Superior temporal gyrus (tissue), 1 donor: ENCODE data around the gene GPR137.
"Not testable (repeated sequence)": the region's sequence is repeated elsewhere in the genome, so short reads cannot be mapped to it uniquely, and the experiment has no call there.

Experiments used
- DNase-seq: peaks from one replicate; pipeline ENCODE4 v3.0.0-alpha.2; 2016; ENCODE audit errors: extremely low spot score

GPR137 gene, protein sequence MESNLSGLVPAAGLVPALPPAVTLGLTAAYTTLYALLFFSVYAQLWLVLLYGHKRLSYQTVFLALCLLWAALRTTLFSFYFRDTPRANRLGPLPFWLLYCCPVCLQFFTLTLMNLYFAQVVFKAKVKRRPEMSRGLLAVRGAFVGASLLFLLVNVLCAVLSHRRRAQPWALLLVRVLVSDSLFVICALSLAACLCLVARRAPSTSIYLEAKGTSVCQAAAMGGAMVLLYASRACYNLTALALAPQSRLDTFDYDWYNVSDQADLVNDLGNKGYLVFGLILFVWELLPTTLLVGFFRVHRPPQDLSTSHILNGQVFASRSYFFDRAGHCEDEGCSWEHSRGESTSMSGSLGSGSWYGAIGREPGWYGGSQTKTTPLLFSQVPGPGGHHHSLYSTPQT

GRCh38 chr11:64284962-64285884, at the start of gene GPR137:
GPR137 (plus strand) TSS chr11:64285848; CDS start chr11:64286525, 677 bp downstream.
- peak; percentile 87 for DNase-seq

DNA sequence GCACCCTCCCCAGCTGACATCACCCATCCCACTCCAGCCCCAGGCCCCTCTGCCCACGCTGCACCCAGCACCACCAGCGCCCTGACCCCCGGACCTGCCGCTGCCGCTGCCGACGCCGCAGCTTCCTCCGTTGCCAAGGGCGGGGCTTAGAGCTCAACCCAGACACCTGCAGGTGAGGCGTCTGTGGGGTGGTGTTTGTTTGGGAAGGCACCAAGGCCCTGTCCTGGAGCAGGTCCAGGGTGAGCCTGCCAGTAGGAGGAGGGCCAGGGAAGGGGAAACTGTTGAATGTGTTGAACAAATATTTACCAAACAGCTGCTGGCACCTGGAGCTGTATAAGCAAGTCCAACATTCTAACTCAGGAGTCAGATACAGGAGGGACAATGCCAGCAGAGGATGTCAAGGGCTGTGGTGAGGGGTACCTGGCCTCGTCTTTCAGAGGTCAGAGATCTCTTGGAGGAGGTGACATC, 48.1 kb upstream of the GPR137 start:
- no peak for DNase-seq

DNA sequence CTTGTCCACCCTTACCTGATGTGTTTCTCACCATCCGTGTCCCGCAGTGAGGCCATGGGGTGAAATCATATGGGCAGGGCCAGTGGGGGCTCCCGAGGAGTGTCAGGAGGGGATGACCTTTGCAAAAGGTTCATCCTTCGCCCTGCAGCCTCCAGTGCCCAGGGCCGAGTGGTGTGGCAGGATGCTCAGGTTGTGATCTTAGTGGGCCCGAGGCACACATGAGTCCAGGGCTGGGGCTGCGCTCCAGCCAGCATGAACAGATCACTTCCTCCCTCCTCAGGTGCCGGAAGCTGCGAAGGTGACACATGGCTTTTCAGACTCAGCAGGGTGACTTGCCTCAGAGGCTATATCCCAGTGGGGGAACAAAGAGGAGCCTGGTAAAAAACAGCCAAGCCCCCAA, 47.6 kb upstream of the GPR137 start:
- no peak for DNase-seq

DNA sequence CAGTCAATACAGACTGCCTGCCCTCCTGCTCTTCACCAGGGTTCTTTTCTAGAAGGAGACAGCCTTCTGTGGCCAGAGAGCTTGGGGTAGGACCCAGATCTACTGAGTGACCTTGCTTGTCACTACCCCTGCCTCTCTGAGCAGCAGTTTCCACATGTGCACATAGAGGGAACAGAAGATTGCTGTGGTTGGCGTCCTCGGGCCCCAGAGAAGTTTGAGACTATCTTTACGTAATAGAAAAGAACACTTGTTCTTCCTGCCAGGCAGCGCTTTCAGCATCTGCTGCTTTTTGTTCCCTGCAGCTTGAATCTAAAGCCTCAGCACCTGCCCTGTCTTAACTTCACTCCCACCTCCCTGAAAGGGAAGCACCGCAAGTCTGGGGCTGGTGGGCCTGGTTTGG, 46.6 kb upstream of the GPR137 start:
- DNase-seq: no peak

DNA sequence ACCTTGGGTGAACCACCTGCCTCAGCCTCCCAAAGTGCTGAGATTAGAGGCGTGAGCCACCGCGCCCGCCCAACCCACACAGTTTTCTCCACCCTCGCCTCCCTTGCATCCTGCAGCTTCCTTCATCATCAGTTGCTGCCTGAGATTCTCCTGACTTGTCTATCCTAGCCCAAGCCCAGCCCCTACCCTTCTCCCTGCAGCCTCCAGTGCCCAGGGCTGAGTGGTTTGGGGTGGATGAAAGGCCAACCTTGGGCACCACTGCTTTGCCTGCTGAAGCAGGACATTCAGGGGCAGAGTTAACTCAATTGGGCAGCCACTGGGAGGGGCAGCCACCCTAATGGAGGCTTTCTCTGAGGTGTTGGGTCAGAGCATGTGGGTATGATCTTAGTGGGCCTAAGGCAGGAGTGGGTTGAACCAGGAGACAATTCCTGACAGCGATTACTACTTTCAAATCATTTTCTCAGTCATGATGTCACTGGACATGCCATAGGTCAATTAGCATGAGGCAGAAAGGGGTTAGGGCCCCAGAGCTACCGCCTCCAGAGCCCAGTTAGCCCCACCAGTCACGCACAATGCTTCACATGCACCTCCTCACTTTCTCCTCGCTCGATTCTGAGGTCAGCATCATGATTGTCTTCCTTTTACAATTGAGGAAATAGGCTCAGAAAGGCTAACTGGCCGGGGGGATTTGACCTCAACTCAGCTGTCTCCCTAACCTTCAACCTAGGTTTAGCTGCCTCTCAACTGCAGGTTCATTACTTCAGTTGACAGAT, 45.8 kb upstream of the GPR137 start:
- DNase-seq: no peak

DNA sequence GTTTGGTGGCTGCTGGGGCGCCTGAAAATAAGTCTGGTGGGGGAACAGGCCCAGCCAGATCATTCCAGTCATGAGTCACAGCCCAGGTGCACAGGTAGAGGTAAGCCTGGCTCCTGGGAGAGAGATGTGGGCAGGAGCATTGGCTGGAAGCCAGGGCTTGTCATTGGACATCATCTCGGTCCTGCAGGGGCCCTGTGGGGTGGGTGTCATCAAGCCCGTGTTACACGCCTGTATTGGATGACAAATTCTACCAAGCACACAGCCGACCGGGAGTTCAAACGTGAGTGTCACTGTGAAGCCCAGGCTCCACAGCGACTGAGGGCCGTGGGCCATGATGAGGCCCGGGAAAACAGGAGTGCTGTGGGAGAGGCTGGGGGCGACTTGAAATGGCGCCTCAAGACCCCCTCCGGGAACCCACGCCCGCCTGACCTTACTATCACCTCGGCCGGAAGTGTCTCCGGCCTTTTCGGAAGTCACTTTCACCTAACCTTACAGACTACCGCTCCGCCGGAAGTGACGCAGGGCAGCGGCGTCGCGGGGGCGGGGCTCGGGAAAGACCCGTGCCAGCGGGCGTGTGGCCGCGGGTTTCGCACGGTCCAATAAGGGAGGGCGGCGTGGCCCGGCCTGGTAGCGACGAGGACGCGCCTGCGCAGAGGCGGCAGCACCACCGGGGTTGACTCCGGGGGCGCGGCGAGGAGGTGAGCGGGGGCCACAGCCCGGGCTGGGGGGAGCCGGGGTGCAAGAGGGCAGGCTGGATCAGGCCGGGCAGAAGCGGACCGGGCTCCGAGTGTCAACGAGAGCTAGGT, 45.0 kb upstream of the GPR137 start, which contains the start of gene FKBP2:
TSS of gene FKBP2 (plus strand) at position 661 of the 806 bp plus-strand sequence. CDS start 1,293 bp downstream, outside the sequence.
- DNase-seq: peak; percentile 97

DNA sequence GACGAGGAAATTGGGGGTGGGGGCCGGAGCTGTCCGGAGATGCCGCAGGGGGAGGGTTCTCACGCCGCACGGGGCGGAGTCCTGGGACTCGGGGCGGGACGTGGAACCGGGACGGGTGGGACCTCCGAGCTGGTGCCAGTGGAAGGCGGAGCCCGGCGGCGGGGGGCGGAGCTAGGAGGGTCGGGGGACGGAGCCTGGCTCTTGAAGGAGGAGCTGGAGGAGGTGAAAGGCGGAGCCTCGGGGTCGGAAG, 44.5 kb upstream of the GPR137 start:
- DNase-seq: no peak

DNA sequence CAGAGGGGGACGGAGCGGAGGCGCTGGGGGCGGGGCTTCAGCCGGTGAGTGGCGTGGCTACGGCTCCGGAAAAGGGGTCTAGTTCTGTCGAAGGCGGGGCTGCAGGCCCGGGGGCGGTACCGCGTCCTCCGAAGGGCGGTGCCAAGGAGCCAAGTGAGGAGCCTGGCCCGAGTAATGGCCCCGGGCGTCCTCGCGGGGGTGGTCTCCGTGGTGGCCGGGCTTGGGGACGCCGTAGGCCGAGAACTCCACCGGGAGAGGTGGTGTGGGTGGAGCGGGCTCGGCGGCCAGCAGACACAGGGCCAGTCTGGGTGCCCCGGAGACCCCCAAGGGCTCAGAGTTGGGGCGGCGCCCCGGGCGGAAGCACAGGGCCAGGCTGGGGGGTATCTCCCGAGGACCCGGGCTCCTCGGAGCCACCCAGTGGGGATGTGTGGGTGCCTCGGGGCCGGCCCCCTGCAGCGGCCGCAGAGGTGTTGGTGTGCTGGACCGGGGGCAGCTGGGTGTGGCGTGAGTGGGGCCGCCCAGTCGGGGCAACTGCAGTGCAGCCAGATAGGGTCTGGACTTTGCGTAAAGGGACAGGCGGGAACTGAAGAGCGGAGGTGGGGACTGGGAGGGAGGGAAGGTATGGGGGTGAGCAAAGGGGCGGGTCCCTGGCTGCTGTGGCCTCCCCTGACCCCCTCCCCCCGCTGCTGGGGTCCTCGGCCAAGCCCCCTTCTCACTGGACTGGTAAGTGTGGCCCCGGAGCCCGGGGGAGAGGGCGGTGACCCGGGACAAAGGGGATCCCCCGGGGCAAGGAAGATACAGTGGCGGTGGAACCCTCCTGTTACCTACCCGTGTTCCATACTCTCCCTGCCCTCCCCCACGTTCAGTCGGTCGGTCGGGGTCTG, 43.9 kb upstream of the GPR137 start:
- DNase-seq: peak; percentile 97

DNA sequence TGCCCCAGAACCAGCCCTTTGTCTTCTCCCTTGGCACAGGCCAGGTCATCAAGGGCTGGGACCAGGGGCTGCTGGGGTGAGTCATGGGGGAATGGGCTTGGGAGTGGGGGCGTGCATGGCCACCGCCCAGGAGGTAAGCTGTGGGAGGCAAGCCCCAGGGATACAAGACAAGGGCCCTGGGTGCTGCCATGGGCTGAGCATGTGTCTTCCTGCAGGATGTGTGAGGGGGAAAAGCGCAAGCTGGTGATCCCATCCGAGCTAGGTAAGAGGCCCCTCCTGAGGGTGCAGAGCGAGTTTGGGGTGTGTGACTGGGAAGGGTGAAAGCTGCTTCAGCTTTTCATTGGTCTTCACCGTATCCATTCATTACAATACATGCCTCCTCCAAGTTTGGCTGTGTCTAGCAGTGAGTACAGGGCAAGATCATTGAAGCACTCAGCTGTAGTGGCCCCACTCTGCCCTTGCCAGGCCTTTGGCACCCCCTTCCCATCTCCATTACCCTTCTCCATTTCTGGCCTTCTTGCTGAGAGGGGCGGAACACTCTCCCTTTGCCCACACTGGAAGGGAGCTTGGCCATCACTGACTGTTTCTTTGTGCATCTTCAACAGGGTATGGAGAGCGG, 42.3 kb upstream of the GPR137 start:
- DNase-seq: no peak

GRCh38 chr11:64244107-64244506, 41.5 kb upstream of the GPR137 start:
- DNase-seq: no peak

DNA sequence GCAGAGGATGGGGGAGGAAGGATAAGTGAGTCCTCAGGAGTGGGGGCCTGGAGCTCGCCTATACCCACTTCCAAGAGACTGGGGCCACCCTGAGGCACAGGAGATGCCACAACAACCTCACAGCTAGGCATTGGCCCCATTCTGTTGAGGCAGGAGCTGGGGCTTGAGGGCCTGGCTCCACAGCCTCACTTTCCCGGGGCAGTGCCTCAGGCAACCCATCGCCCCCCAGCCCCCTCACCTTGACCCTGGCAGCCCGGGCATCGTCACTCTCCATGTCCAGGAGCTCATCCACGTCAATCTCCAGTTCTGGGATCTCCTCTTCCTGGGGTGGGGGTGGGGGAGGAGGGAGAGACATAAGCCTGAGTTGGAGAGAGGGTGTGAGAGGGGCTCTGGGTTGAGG, 40.7 kb upstream of the GPR137 start:
- no peak for DNase-seq

GRCh38 chr11:64245401-64245796, 40.2 kb upstream of the GPR137 start:
- DNase-seq: no peak

DNA sequence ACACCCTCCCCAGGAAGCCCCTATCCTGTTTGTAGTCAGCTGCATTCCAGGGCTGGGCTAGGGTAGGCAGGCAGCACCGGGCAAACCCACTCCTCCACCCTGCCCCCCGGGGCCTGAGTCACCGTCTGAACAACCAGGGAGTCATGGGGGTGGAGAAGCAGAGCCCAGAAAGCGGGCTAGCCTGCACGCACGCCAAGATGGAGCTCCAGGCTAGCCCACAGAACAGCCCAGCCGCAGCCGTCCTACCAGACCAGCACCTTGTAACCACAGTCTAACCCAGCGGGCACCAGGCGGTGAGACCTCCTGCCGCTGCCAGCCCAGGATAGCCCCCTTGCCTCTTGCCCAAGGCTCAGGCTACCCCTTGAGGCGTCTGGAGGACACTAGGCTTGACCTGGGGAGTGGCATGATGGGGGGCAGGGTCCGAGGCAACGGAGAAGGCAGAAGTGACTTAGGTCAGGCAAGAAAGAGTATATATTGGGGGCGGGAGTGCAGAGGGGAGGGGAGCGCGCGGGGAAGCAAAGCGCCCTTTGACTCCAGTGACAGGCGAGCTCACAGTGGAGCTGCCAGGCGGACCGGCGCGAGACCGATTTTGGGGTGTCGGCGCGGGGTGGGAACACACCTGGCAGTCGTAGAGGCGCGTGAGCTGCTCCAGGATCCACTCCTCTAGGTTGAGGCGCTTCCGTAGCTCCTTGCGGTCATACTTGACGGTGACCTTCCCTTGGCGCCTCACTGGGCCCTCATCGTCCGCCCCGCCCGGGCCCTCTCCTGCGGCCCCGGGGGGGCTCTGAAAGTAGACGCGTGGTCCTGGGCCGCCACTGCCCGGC, 39.6 kb upstream of the GPR137 start:
- no peak for DNase-seq

- not testable (repeated sequence) for DNase-seq
Observed at GRCh38 chr11:64246621-64246870, 39.1 kb upstream of the GPR137 start.

DNA sequence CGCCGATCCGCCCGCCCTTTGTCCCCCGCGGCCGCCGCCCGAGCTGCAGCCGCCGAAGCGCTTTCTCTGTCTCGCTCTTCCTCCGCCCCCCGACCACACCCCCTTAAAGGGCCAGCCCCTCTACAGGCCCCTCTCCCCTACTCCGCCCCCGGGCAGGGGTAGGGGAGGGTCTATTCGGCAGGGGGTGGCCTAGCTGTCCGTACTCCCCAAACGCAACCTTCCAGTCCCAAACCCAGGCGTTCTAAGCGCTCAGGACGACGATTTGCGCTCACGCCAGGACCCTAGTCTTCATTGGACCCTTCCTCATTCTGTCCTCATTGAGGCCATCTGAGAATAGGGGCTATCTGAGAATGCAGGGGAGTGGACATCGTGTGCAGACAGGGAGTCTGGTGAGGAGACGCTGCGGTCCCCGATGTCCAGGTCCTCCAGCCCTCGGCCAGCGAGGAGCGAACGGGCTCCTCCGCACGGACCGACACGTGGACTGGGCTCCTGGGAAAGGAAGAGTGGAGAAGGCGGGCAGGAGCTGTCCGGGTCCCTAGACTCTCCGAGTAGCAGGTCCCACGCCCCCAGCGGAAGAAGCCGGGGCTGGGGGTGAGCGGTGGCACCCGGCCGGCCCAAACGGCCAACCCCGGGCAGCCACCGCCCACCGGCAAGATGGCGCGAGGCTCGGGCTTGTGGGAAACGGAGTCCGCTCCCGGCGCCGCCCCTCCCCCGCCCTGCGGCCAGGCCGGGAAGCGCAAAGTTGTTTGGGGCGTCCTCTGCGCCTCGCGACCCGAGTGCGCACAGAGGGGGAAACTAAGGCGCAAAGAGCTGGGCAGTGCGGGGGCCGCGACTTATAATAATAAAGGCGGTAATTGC, 38.5 kb upstream of the GPR137 start, which contains the start of gene PPP1R14B:
TSS of gene PPP1R14B (minus strand) at position 73 of the 858 bp plus-strand sequence. CDS start 270 bp downstream, outside the sequence.
- DNase-seq: peak; percentile 80

- DNase-seq: no peak
Observed at GRCh38 chr11:64247729-64248531, 37.7 kb upstream of the GPR137 start.

- DNase-seq: no peak
Observed at GRCh38 chr11:64248578-64248977, 37.1 kb upstream of the GPR137 start.
